Measurements from ENCODE around the gene CRTAC1.

Gene CRTAC1

GRCh38 chr10:98028168-98028770 is 2.2 kb downstream of the CRTAC1 start:
- Histone ChIP-seq H3K4me3 (ENCODE audit: low read depth, low read length) (peak overlapping the region; percentile 14), H3K9ac (ENCODE audit: low read depth, low read length) (no peak overlapping the region), H3K27me3 (ENCODE audit: control insufficient read depth, insufficient read depth, low read length) (peaks cover 63% of the 10 kb centered on the region), H3K9me3 (ENCODE audit: control insufficient read depth, insufficient read depth, low read length) (no peaks in the 10 kb centered on the region), H3K4me1 (ENCODE audit: control insufficient read depth, insufficient read depth, low read length) (peaks cover 11% of the 10 kb centered on the region), H3K36me3 (ENCODE audit: control insufficient read depth, insufficient read depth, low read length) (no peaks in the 10 kb centered on the region)

GRCh38 chr10:98023024-98023423 is 7.4 kb downstream of the CRTAC1 start:
- Histone ChIP-seq H3K9me3 (ENCODE audit: control insufficient read depth, insufficient read depth, low read length) (no peaks in the 10 kb centered on the region), H3K36me3 (ENCODE audit: control insufficient read depth, insufficient read depth, low read length) (no peaks in the 10 kb centered on the region), H3K27me3 (ENCODE audit: control insufficient read depth, insufficient read depth, low read length) (peaks cover 23% of the 10 kb centered on the region), H3K4me1 (ENCODE audit: control insufficient read depth, insufficient read depth, low read length) (peaks cover 8% of the 10 kb centered on the region), H3K4me3 (ENCODE audit: low read depth, low read length) (no peak overlapping the region), H3K9ac (ENCODE audit: low read depth, low read length) (no peak overlapping the region)

- Histone ChIP-seq H3K36me3 (ENCODE audit: control insufficient read depth, insufficient read depth, low read length) (no peaks in the 10 kb centered on the region), H3K4me3 (ENCODE audit: low read depth, low read length) (no peak overlapping the region), H3K27me3 (ENCODE audit: control insufficient read depth, insufficient read depth, low read length) (peaks cover 12% of the 10 kb centered on the region), H3K4me1 (ENCODE audit: control insufficient read depth, insufficient read depth, low read length) (peaks cover under 1% of the 10 kb centered on the region), H3K9ac (ENCODE audit: low read depth, low read length) (no peak overlapping the region), H3K9me3 (ENCODE audit: control insufficient read depth, insufficient read depth, low read length) (no peaks in the 10 kb centered on the region)
Measured at GRCh38 chr10:98020784-98021183, 9.6 kb downstream of the CRTAC1 start.

- H3K36me3 ChIP-seq (ENCODE audit: control insufficient read depth, insufficient read depth, low read length): no peaks in the 10 kb centered on the region
- H3K27me3 ChIP-seq (ENCODE audit: control insufficient read depth, insufficient read depth, low read length): peaks cover 7% of the 10 kb centered on the region
- H3K9me3 ChIP-seq (ENCODE audit: control insufficient read depth, insufficient read depth, low read length): no peaks in the 10 kb centered on the region
- no peaks in the 10 kb centered on the region for H3K4me1 ChIP-seq (ENCODE audit: control insufficient read depth, insufficient read depth, low read length)
- no peak overlapping the region for H3K4me3 ChIP-seq (ENCODE audit: low read depth, low read length)
- H3K9ac ChIP-seq (ENCODE audit: low read depth, low read length): no peak overlapping the region
Measured at GRCh38 chr10:98020254-98020653, 10.2 kb downstream of the CRTAC1 start.

GRCh38 chr10:98019784-98020183 is 10.6 kb downstream of the CRTAC1 start:
- H3K9ac ChIP-seq (ENCODE audit: low read depth, low read length): no peak overlapping the region
- H3K4me1 ChIP-seq (ENCODE audit: control insufficient read depth, insufficient read depth, low read length): no peaks in the 10 kb centered on the region
- no peak overlapping the region for H3K4me3 ChIP-seq (ENCODE audit: low read depth, low read length)
- H3K27me3 ChIP-seq (ENCODE audit: control insufficient read depth, insufficient read depth, low read length): peaks cover 2% of the 10 kb centered on the region
- H3K36me3 ChIP-seq (ENCODE audit: control insufficient read depth, insufficient read depth, low read length): no peaks in the 10 kb centered on the region
- no peaks in the 10 kb centered on the region for H3K9me3 ChIP-seq (ENCODE audit: control insufficient read depth, insufficient read depth, low read length)

GRCh38 chr10:98016772-98017475 is 13.5 kb downstream of the CRTAC1 start:
- Histone ChIP-seq H3K9me3 (ENCODE audit: control insufficient read depth, insufficient read depth, low read length) (no peaks in the 10 kb centered on the region), H3K4me3 (ENCODE audit: low read depth, low read length) (no peak overlapping the region), H3K4me1 (ENCODE audit: control insufficient read depth, insufficient read depth, low read length) (no peaks in the 10 kb centered on the region), H3K36me3 (ENCODE audit: control insufficient read depth, insufficient read depth, low read length) (no peaks in the 10 kb centered on the region), H3K27me3 (ENCODE audit: control insufficient read depth, insufficient read depth, low read length) (no peaks in the 10 kb centered on the region), H3K9ac (ENCODE audit: low read depth, low read length) (no peak overlapping the region)

GRCh38 chr10:98013776-98014175 is 16.6 kb downstream of the CRTAC1 start:
- H3K9ac ChIP-seq (ENCODE audit: low read depth, low read length): no peak overlapping the region
- H3K27me3 ChIP-seq (ENCODE audit: control insufficient read depth, insufficient read depth, low read length): peaks cover 2% of the 10 kb centered on the region
- peaks cover 2% of the 10 kb centered on the region for H3K4me1 ChIP-seq (ENCODE audit: control insufficient read depth, insufficient read depth, low read length)
- no peaks in the 10 kb centered on the region for H3K36me3 ChIP-seq (ENCODE audit: control insufficient read depth, insufficient read depth, low read length)
- H3K4me3 ChIP-seq (ENCODE audit: low read depth, low read length): no peak overlapping the region
- H3K9me3 ChIP-seq (ENCODE audit: control insufficient read depth, insufficient read depth, low read length): no peaks in the 10 kb centered on the region

- Histone ChIP-seq H3K4me3 (ENCODE audit: low read depth, low read length) (no peak overlapping the region), H3K4me1 (ENCODE audit: control insufficient read depth, insufficient read depth, low read length) (peaks cover 2% of the 10 kb centered on the region), H3K9me3 (ENCODE audit: control insufficient read depth, insufficient read depth, low read length) (no peaks in the 10 kb centered on the region), H3K27me3 (ENCODE audit: control insufficient read depth, insufficient read depth, low read length) (peaks cover 5% of the 10 kb centered on the region), H3K9ac (ENCODE audit: low read depth, low read length) (no peak overlapping the region), H3K36me3 (ENCODE audit: control insufficient read depth, insufficient read depth, low read length) (no peaks in the 10 kb centered on the region)
Measured at GRCh38 chr10:98013122-98013521, 17.3 kb downstream of the CRTAC1 start.

- Histone ChIP-seq H3K27me3 (ENCODE audit: control insufficient read depth, insufficient read depth, low read length) (peaks cover 9% of the 10 kb centered on the region), H3K4me1 (ENCODE audit: control insufficient read depth, insufficient read depth, low read length) (peaks cover 3% of the 10 kb centered on the region), H3K36me3 (ENCODE audit: control insufficient read depth, insufficient read depth, low read length) (no peaks in the 10 kb centered on the region), H3K9me3 (ENCODE audit: control insufficient read depth, insufficient read depth, low read length) (no peaks in the 10 kb centered on the region), H3K4me3 (ENCODE audit: low read depth, low read length) (no peak overlapping the region), H3K9ac (ENCODE audit: low read depth, low read length) (no peak overlapping the region)
Measured at GRCh38 chr10:98012644-98013043, 17.8 kb downstream of the CRTAC1 start.

- no peak overlapping the region for H3K4me3 ChIP-seq (ENCODE audit: low read depth, low read length)
- H3K4me1 ChIP-seq (ENCODE audit: control insufficient read depth, insufficient read depth, low read length): peaks cover 12% of the 10 kb centered on the region
- H3K9ac ChIP-seq (ENCODE audit: low read depth, low read length): no peak overlapping the region
- H3K9me3 ChIP-seq (ENCODE audit: control insufficient read depth, insufficient read depth, low read length): no peaks in the 10 kb centered on the region
- H3K36me3 ChIP-seq (ENCODE audit: control insufficient read depth, insufficient read depth, low read length): no peaks in the 10 kb centered on the region
- H3K27me3 ChIP-seq (ENCODE audit: control insufficient read depth, insufficient read depth, low read length): peaks cover 23% of the 10 kb centered on the region
Measured at GRCh38 chr10:98010939-98011685, 19.3 kb downstream of the CRTAC1 start.

GRCh38 chr10:98006266-98006665 is 24.2 kb downstream of the CRTAC1 start:
- H3K9me3 ChIP-seq (ENCODE audit: control insufficient read depth, insufficient read depth, low read length): no peaks in the 10 kb centered on the region
- H3K27me3 ChIP-seq (ENCODE audit: control insufficient read depth, insufficient read depth, low read length): peaks cover 25% of the 10 kb centered on the region
- no peak overlapping the region for H3K9ac ChIP-seq (ENCODE audit: low read depth, low read length)
- peak overlapping the region; percentile 44 for H3K4me3 ChIP-seq (ENCODE audit: low read depth, low read length)
- no peaks in the 10 kb centered on the region for H3K36me3 ChIP-seq (ENCODE audit: control insufficient read depth, insufficient read depth, low read length)
- H3K4me1 ChIP-seq (ENCODE audit: control insufficient read depth, insufficient read depth, low read length): peaks cover 14% of the 10 kb centered on the region

- Histone ChIP-seq H3K27me3 (ENCODE audit: control insufficient read depth, insufficient read depth, low read length) (peaks cover 7% of the 10 kb centered on the region), H3K9me3 (ENCODE audit: control insufficient read depth, insufficient read depth, low read length) (no peaks in the 10 kb centered on the region), H3K4me1 (ENCODE audit: control insufficient read depth, insufficient read depth, low read length) (peaks cover 7% of the 10 kb centered on the region), H3K9ac (ENCODE audit: low read depth, low read length) (no peak overlapping the region), H3K4me3 (ENCODE audit: low read depth, low read length) (no peak overlapping the region), H3K36me3 (ENCODE audit: control insufficient read depth, insufficient read depth, low read length) (no peaks in the 10 kb centered on the region)
Measured at GRCh38 chr10:98001736-98002135, 28.7 kb downstream of the CRTAC1 start.
